ENCODE data around the gene RIMBP2.
"Not testable (repeated sequence)": the region's sequence is repeated elsewhere in the genome, so short reads cannot be mapped to it uniquely, and the experiment has no call there.

The RIMBP2 gene

GRCh38 chr12:130706885-130707570, 9.1 kb downstream of the RIMBP2 start:
- no peak for DNase-seq (ENCODE audit: insufficient read length, low spot score)
- FAIRE-seq: no peak

DNA sequence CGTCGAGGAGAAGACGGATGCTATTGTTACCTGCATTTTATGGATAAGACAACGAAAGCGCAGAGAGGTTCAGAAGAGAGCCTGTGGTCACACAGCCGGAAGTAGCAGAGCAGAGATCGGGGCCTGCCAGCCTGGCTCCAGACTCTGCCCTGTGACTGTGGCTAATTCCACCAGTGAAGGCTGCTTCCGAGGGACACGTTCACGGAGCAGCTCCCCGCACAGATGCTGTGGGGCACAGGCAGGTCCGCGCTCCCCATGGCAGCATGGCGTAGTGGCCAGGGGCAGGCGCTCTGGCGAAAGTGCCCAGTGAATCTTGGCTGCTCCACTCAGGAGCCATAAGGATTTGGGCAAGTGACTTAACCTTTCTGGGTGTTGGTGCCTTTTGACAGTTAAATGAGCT, 9.8 kb downstream of the RIMBP2 start:
- FAIRE-seq (no peak), DNase-seq (ENCODE audit: insufficient read length, low spot score) (no peak)

DNA sequence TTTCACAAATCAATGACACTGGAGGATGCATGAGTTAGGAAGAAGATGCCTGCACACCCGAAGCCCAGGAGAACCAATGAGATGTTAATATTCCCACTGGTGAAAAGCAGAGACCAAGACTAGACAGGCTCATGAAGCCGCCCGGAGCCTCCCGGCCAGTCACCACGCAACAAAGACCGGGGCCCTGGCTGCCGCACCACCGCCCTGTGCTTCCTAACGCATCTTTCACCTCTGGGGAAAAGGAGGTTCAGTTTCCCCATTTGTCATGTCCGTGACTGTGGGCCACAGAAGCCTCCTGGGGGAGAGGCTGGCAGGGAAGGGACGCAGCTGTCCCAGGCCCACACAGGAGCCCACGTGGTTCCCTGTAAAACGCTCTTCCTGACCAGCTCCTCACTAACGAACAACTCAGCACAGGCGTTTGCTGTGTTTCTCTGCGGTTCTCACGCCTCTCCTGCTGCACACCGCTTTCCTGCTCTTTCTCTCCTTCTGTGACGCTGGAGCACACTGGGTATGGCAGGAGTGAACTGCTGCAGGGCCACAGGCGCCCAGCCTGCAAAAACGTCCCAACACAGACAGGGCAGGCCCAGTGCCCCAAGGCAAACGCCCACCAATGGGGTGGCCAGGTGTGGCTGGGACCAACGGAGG, 10.8 kb downstream of the RIMBP2 start:
- FAIRE-seq (no peak), DNase-seq (ENCODE audit: insufficient read length, low spot score) (no peak)

- DNase-seq (ENCODE audit: insufficient read length, low spot score) (no peak), FAIRE-seq (no peak)
Measured at GRCh38 chr12:130704606-130705005, 11.5 kb downstream of the RIMBP2 start.

GRCh38 chr12:130703733-130704375, 12.2 kb downstream of the RIMBP2 start:
- no peak for DNase-seq (ENCODE audit: insufficient read length, low spot score)
- FAIRE-seq: no peak

DNA sequence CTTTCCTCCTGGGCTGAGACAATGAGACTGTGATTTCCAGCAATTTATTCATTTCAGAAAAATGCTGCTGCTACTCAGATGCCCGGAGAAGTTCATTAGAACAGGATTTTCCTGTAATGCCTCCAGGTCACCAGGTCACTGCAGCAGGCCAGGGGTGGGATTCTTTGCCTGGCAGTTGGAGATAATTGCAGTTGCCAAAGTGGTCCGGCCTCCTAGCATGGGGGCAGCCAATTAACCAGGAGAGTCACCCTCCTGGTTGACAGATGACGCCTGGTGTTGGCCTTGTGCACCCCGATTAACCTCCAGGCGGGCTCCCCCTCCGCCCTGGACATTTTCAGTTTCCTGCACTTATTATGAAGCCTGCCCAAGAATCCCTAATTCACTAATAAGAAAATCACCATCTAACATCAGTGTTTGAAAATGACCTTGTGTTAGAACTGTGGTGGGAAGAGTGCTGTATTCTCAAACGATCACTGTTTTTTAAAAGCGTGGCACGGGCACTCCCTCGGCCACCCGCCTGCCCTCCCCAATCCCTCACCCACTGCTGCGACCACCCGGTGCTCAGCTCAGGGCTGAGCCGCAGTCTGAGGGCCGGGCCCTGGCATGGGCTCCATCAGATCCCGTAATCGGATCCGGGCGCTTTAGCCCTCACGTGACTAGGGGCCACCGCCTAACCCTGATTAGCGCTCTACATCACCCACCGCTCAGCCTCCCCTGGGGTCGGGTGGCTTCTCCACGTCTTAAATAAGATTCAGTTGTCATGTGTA, 12.9 kb downstream of the RIMBP2 start:
- no peak for DNase-seq (ENCODE audit: insufficient read length, low spot score)

DNA sequence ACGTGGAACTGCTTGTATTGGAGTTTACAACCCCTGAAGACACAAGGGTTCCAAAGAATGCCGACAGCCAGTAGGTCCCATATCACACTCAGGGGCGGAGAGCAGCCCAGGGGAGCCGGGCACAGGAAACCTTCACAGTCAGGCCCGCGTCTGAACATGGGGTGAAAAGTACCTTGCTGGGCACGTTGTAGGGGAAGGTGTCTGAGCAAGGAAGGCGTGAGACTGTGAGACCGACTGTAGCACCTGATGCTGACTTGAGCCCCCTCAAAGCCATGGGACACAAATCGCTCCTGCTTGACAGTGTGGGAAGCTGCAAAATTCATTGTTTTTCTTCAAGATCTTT, 14.7 kb downstream of the RIMBP2 start:
- DNase-seq (ENCODE audit: insufficient read length, low spot score): no peak
- FAIRE-seq: no peak

More for the DNA sequence above, 12.9 kb downstream of the RIMBP2 start:
- FAIRE-seq: no peak

DNA sequence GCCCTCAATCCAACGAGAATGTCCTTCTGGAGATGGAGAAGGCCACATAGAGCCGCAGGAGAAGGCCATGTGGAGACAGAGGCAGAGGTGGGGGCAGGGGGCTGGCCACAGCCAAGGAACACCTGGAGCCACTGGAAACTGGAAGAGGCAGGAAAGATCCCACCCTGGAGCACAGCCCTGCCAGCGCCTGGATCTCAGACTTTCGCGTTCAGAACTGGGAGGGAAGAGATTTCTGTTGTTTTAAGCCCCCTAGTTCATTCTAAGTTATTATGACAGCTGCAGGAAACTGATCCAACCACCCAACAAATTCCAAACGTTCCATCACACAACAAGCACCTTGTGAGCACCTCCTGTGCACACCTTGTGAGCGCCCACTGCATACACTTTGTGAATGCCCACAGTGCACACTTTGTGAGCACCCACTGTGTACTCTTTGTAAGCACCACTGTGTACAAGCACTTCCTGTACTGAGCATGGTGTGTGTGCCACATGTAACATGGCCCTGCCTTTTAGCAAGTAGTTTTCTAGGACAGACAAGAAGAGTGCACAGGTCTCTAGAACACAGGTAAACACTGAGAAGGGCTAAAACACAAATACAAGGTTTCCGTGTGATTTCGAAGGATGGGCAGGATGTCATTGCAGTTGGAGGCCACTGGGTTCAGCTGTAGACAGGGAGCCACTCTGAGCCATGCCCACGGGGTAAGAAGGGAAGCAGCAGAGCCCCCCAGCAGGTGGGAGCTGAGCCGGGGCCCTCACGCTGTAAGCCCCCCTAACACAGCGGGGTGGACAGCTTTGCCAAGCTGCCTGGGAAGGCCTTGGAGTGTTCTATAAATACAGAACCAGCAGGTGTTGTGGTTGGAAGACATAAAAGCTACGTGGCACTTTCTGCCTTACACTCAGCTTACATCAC, 15.4 kb downstream of the RIMBP2 start:
- no peak for DNase-seq (ENCODE audit: insufficient read length, low spot score)
- FAIRE-seq: no peak

DNA sequence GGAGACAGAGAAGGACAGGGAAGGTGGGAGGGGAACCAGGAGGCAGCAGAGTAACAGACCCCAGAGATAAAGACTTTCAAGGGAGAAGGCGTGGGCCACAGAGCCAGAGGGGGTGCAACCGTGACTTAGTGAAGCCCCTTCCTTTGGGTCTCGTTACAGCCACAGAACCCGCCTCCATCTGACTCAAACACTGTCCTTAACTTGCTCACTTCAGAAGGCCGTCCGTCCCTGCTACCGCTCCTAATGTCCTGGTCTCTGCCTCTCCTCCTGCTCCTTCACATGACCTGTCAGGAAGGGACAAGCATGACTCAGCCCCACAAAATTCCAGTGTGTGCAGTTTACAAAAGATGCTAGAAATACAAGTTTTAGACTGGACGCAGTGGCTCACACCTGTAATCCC, 18.0 kb downstream of the RIMBP2 start:
- no peak for FAIRE-seq
- no peak for DNase-seq (ENCODE audit: insufficient read length, low spot score)

DNA sequence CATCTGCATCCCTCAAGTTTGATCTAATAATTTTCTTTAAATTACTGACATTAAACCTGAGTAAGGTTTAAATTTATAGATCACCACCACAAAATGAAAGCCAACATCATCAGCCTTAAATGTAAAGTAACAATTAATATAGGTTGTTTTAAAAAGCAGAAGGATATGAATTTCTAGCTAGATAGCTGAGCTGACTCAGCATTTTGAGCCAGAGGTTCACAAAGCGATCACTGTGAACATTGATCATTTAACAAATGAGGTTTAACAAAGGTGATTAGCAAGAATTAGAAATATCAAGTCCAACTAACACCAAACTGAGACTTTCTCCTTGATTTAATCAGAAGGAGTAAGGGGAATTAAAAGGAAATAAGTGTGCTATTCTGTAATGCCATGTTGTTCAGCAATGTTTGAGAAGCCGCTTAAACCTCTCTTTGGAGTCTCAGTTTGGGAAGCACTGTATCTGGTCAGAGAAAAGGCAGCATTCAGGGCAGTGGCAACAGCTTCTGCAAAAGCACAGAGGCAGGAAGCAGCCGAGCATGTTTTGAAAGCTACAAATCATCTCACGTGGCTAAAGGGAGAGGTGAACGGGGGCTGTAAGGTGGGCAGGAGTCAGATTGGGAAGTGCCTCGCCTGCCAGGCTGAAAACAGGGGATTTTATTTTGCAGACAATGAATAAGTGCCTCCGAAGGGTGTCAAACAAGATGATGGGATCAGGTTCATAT, 19.6 kb downstream of the RIMBP2 start:
- FAIRE-seq: no peak
- DNase-seq (ENCODE audit: insufficient read length, low spot score): no peak

DNA sequence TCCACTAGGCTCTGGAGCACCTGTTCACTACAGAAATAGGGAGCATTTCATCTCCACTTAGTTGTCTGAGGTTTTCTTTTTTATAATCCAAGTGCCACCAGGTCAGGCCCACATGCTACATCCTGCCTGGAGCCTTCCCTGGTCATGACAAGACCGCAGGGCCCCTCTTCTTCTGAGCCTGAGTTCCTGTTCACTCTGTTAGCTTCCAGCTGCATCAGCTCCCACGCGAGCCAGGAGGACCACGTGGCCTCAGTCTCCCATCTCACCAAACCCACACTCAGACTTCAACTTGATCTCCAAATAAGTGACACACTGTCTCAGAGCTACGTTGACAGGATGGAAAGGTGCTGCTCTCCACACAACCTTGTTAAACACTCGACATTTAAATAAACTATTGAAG, 21.0 kb downstream of the RIMBP2 start:
- no peak for DNase-seq (ENCODE audit: insufficient read length, low spot score)
- no peak for FAIRE-seq

- DNase-seq (ENCODE audit: insufficient read length, low spot score) (no peak), FAIRE-seq (no peak)
Measured at GRCh38 chr12:130689408-130690405, 26.4 kb downstream of the RIMBP2 start.

GRCh38 chr12:130688999-130689398, 27.1 kb downstream of the RIMBP2 start:
- not testable (repeated sequence) for FAIRE-seq

GRCh38 chr12:130687796-130688778, 28.0 kb downstream of the RIMBP2 start:
- DNase-seq (ENCODE audit: insufficient read length, low spot score) (no peak), FAIRE-seq (no peak)

More at GRCh38 chr12:130688999-130689398, 27.1 kb downstream of the RIMBP2 start:
- DNase-seq (ENCODE audit: insufficient read length, low spot score): not testable (repeated sequence)

DNA sequence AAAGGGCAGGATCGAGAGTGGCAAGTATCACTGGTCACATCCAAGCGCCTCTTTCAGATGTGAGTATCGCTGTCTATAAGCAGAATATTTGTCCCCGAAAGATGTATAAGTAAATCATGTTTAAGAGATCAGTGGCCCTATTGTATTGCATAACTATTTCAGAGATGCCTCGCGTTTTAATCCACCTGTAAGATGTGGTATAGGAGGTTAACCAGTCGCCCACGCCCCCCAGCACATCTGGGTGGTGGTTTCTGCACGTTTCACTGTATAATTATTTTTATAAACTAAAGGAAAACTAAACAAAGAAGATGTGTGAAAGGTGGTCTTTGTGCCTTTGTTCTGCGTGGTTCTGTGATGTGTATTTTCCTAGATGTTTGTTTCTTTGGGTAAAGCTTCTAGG, 28.9 kb downstream of the RIMBP2 start:
- no peak for FAIRE-seq
- no peak for DNase-seq (ENCODE audit: insufficient read length, low spot score)

DNA sequence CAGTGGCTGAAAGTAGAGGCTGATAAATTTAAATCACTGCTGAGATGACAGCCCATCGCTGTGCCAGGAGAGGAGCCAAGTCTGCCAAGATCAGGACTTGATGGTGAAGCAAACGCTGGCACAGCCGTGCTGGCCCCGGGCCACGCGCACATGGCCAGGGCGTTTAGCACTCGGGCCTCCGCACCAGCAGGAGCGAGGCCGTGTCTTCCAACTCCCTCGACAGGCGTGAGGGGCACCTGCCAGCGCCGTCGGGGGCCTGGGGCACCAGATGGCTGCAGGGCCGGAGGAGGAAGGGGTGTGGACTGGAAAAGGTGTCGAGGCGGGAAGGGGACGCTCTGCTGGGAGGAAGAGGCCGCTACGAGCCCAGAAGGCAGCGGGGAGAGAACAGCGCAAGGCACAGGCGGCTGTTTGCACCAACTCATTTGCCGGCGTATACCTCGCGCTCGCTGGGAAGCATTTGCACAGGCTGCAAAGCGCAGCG, 29.5 kb downstream of the RIMBP2 start:
- no peak for FAIRE-seq
- no peak for DNase-seq (ENCODE audit: insufficient read length, low spot score)

GRCh38 chr12:130685850-130686249, 30.2 kb downstream of the RIMBP2 start:
- DNase-seq (ENCODE audit: insufficient read length, low spot score): no peak
- no peak for FAIRE-seq
